Stimulated activated CD8-positive, alpha-beta memory T cell treated with anti-CD3 and anti-CD28 coated beads, Interleukin-4, amount 100 ng/mL, for 1 hour (primary cell): ENCODE measurements around the gene BTBD17.

Experiments
- DNase-seq, 2 donors: peaks; one replicate each; pipeline ENCODE4 v3.0.0-alpha.2; 2020; ENCODE audit warnings: low read depth in 2 of 2, low spot score in 1 of 2

The BTBD17 gene

DNA sequence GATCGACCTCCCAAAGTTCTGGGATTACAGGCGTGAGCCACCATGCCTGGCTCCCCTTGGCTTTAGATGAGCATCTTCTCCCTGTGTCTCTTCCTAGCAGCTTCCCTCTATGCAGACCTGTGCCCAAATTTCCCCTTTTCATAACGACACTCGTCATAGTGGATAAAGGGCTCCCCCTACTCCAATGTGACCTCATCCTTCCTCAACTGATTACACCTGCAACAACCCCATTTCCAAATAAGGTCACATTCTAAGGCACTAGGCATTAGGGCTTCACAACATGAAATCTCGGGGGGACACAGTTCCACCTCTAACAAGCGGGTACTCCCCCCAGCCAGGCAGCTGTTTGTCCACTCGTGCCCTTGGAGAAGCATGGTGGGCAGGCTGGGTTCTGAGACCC lies 25.4 kb downstream of the BTBD17 start:
- no peak for DNase-seq

DNA sequence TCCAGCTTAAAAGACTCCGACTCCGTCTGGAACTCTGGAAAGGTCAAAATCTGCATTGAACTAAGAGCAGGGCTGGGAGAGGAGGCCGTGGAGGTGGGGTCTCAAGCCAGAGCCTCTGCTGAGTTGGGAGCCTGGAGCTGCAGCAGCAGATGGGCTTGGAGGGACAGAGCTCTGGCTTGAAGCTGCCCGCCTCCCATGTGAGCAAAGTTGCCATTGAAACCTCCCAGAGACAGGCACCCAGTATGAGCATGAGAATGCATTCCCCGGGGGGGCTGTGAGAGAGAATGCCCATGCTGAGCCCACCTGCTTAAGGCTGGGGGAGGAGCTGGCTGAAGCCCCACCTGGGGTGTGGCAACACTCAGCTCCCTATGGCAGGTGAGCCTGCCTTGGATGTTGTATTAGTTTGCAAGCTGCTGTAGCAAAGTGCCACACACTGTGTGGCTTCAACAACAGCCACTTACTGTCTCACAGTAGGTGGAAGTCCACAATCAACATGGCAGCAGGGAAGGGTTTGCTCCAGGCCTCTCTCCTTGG lies 26.1 kb downstream of the BTBD17 start:
- DNase-seq = no peak

DNA sequence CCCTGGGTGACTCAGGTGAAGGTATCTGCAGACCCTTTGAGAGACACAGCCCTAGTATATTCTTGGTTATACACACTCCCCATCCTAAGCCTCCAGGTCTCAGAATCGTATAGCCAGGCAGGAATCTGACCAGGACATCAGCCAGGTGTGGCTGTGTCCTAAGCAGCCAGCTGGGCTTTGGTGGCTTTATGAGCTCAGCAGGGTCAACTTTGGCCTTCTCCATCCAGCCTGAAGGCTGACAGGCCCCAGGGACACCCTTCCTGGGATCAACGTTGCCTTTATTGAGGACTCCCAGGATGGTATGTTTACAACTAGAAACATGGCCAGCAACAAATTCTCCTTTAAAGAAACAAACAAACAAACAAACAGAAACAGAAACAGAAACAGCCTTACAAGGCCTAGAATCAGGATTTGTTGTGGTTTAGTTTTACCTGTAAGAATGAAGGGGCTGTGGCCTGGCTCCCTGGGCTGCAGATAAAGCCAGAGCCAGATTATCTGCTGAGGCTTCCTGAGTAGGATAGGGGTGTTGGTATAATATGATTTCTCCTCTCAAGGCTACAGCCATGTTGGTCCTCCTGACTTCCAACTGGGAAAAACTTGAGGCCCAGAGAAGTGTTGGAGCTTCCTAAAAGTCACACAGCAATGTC lies 27.2 kb downstream of the BTBD17 start:
- DNase-seq = no peak

DNA sequence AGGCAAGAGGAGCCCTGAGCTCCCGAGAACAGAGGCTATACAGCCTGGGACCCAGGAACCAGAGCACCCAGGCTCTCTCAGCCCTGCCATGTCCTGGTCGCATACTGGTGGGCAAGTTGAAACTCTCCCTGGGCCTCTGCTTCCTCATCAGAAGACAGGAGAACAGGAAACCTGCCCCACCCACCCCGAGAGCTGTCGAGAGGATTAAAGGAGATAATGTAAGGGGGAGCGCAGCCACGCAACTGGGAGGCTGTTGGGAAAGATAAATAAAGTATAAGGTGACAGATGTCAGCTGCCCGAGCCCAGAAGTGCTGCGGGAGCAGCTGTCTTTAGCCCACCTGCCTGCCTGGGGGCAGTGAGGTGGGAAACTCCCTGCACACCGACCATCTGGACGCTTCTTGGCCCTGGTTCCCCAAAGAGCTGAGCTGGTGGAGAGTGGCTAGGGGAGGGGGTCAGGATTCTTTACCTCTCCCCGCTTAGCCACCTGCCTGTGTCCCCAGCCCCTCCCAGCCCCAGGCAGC lies 28.8 kb downstream of the BTBD17 start:
- DNase-seq = no peak

DNA sequence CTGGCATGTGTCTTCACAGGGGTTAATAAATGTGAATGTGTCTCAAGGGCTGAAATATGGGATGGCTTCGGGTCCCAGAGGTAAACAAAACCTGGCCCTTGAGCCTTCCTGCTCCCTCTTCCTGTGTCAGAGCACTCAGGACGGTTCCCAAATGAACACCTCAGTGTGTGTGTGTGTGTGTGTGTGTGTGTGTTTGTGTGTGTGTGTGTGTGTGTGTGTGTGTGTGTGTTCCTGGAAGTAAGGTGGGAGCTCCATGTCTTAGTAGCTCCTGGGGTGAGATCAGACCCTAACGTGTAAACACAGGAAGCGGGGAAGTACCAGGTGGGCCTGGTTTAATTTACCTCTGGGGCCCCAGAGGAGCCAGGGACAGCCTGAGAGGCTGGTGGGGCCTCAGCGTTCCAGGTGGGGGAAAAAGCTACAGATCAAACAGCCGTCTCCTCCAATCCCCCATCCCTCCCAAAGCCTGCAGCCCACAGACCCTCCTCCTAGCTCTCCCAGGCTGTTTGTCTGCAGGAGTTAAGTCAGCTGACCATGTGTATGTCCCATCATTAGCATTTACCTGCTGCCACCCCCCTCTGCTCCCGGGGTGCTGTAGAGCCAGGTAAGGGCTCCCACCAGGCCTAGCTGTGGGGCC lies 29.5 kb downstream of the BTBD17 start:
- no peak for DNase-seq

DNA sequence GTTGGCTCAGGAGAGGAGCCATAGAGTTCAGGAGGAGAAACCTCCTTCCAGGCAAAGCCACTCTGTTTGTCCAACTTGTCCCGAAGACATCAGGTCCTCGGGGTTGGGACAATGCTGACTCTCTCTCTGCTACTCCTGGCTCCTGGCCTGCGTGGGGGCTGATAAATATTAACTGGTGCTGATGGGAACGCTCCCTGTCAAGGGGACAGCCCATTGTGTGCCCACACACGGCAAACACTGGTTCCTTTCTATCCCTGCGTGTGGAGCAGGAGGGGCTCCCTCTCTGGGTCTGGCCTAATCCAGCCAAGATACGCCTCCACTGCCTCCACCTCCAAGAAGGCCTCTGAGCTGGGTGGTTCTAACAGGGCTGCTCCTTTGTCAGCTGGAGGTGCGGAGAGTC lies 31.2 kb downstream of the BTBD17 start:
- no peak for DNase-seq

DNA sequence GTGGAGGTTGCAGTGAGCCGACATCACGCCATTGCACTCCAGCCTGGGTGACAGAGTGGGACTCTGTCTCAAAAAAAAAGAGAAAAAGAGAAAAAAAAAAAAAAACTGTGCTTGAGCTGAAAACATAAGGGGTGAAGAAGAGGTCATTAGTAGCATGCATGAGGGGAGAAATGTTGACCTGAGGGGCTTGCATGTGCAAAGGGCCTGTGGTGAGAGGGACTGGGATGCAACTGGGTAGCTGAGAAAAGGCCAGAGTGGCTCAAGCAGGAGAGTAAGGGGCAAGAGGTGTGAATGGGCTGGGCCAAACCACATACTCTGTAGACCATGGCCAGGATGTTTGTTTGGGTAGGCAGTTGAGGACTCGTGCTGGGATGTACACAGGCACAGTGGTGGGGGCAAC lies 32.3 kb downstream of the BTBD17 start:
- DNase-seq = no peak

DNA sequence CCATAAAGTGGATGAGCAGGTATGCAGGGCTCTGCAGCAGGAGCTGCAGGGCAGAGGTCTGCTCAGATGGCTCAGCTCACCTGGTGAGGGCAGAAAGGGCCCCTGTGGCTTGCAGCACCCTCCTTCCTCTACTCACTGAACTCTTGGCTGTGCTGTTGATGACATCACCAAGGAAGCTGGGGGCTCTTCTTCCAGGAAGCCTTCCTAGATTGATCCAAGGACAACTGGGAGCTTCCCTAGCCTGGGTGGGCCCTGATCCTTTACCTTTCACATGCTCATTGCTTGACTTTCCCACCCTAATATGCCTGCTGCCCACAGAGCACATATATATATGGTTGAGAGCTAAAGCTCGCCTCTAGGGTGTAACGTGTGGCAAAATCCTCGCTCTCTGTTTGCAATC lies 33.2 kb downstream of the BTBD17 start:
- no peak for DNase-seq

DNA sequence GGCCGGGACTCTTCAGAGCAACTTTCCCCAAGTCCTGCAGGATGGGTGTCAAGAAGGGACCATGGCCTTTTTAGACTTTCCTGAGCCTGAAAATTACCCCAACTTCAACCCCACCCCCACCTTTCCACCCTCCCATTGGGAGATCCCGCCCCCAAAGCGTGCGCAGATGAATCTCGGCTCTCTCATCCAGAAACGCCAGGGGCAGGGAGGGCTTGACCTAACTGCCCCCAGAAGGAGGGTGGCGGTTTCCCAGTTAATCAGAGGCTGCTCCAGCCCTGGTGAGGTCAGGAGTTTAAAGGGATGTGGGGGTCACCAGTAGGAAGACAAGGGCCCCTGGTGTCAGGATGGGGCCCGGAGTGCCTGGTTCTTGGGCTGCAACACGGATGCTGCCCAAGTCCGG lies 35.2 kb downstream of the BTBD17 start:
- DNase-seq = no peak

DNA sequence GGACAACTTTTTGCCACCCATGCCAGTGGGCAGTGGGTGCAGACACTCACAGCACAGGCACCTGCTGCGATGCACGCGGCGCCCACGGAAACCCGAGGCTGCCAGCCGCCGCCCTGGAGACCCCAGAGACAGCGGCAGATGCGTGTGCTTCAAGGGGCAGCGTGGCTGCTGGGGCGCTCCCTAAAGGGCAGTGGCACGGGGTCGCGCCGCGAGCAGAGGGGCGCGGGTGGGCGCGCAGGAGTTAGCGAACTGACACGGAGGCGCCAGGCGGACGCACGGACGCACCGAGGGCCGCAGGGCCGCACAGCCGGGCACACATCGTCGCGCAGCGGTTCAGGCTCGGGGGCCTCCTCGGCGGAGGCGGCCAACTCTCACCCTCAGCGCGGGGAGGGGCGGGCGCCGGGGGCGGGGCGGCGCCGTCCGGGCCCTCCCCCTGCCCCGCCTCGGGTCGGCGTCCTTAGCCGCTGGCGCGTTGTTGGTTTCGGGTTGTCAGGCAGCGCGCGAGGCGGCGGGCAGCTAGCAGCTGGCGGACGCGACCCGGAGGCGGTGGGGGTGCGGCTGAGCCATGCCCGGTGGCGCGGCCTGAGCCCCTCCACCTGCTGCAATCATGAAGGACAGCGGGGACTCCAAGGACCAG lies 35.8 kb downstream of the BTBD17 start, which contains the start of gene KIF19:
TSS of gene KIF19 (plus strand) at position 484 of the 637 bp plus-strand sequence. CDS start at position 608, 124 bp downstream.
- DNase-seq = peak in 1 of 2 donors; percentile 7

DNA sequence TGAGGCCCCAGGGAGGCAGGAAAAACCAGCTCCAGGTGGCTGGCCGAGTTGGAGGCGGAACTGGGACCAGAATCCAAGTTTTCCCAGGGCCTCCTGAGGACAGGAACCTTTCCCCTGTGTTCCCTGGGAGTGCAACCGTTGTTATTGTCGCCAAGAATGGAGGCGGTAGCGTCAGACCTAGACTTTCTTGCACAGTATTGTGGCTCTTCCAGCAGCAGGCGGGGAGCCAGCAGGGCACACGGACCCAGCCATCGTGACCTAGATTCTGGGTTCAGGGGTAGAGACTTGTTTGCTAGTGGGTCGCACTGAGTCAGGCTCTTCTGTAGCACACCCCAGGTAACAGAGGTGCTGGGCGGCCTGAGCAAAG lies 36.3 kb downstream of the BTBD17 start:
- DNase-seq = no peak

DNA sequence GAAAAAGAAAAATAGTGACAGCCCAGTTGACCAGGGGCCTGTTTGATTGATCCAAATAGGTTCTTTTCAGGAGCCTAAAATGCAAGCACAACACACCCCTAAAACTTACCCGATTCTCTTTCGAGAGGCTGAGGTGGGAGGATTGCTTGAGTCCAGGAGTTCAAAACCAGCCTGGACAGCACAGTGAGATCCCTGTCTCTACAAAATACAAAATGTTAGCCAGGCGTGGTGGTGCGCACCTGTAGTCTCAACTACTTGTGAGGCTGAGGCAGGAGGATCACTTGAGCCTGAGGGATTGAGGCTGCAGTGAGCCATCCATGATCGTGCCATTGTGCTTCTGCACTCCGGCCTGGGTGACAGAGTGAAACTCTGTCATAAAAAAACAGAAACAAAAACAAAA lies 37.1 kb downstream of the BTBD17 start:
- DNase-seq = no peak

DNA sequence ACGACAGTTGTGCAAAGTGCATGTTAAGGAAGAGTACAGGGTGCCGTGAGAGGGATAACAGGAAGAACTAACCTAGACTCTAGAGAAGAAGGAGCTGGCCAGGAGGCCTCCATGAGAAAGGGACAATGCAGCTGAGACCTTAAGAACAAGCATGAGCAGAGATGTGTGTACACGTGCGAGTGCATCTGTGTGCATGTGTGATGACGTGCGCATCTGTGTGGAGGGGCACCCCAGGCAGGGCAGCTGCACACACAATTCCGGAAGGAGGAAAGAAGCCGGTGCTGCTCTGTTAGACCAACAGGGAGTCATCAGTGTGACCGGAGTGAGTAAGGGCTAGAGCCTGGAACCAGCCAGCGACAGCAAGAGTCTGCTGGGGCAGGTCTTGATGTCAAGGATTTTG lies 43.3 kb downstream of the BTBD17 start:
- DNase-seq = no peak

DNA sequence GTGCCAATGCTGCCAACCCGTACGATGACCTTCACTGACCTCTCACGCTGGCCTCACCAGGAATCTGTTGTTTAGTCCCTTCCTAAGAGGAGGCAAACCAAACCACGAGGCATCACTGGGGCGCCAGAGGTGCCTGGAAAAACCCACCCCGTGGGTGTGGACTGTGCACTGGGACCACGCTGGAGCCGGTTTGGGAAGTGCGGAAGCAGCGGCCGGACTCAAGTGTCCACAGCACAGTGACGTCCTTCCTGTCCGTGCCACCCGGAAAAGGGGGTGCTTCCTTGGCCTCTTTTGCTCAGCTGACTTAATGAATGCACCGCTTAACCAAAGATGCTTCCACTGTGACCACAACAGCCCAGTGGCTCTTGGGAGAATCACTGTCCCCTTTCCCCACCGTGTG lies 44.6 kb downstream of the BTBD17 start:
- no peak for DNase-seq

DNA sequence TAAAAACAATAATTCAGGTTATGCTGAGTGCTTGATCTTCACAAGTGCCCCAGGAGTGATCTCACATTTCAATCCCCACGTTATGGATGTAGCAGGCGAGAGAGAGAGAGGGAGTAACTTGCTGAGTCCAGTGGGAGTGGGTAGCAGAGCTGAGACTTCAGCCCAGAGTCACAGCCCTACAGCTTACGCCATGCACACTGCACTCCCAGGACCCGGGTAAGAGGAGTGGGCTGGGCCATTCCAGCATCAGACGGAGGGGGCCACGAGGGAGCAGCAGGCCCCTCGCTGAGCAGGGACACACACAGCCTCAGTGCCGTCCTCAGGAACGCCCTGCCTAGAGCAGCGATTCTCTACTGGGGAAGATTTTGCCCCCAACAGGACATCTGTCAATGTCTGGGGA lies 45.4 kb downstream of the BTBD17 start:
- DNase-seq = no peak

DNA sequence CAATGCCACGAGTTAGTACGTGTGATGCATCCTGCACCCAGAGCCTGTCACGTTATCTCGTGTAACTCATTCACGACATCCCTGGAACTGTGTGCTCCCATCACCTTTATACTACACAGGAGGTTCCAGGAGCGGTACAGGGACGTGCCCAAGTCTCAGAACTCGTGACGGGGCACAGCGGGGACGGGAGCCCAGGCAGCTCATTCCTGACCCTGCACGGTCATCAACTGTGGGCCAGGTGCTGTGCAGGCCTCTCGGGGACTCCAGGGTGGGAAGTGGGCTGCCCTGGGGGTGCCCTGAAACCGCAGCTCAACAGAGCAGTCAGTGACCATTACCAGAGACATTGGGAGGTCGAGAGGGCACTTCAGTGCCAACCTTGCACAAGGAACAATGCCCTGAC lies 46.8 kb downstream of the BTBD17 start:
- DNase-seq = no peak

DNA sequence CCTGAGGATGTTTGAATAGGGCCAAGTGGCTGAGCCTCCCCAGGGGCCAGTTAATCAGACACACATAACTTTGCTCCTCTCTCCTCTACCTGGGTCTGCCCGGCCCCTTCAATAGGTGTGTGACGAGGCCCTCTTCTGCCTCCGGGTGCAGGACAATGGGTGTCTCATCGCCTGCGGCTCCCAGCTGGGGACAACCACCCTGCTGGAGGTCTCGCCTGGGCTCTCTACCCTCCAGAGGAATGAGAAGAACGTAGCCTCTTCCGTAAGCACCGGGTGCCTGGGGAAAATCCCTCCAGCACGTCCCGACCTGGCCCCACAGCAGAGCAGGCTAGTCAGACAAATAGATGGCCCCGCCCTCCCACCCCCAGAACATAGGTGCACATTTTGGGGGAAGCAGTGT lies 51.8 kb downstream of the BTBD17 start:
- DNase-seq = no peak

DNA sequence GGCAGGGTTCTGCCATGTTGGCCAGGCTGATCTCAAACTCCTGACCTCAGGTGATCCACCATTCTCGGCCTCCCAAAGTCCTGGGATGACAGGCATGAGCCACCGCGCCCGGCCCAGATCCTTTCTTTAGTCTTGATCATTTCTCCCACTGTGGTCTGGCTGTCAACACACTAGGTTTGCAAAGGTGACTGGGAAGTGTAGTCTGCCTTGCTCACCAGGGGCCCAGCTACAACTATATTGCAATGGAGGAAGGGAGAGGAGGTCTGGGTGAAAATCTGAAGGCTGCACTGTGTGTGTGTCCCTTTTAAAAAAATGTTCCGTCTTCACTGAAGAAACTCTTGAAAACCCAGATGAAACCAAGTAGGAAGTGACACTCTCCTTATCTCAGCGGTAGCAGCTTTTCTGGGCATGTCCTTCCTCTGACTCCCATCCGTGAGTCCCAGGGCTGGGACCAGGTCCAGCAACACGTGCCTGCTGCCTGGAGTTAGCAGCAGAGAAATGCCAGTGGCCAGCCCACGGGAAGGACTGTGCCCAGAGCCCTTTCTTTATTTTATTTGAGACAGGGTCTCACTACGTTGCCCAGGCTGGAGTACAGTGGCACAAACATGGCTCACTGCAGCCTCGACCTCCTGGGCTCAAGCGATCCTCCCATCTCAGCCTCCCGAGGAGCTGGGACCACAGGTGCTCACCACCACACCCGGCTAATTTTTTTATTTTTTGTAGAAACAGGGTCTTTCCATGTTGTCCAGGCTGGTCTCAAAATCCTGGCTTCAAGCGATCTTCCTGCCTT lies 53.5 kb downstream of the BTBD17 start:
- no peak for DNase-seq
